Measurements from ENCODE around the gene COMP. TPM values are rescaled to one million over a fixed set of nuclear protein-coding genes. Genes with fewer than 3 reads are reported as not detected.

COMP gene
- total RNA-seq, 1 experiment from 2014 or later: 0.13 TPM

GRCh38 chr19:18788529-18789421, 2.3 kb downstream of the COMP start:
- Mint-ChIP-seq H3K27ac (no peak overlapping the region), H3K9me3 (no peaks in the 10 kb centered on the region), H3K27me3 (ENCODE audit: low read depth) (peaks cover 100% of the 10 kb centered on the region), H3K36me3 (0 out of 2 replicates have a peak, but pooled peaks cover 2% of the 10 kb centered on the region), H3K4me1 (peaks cover 22% of the 10 kb centered on the region), H3K4me3 (peak overlapping the region; percentile 79)
- peak; percentile 40 for DNase-seq (ENCODE audit: low spot score)
- ATAC-seq: no peak
- POLR2A ChIA-PET: no interaction called here
- CTCF ChIA-PET: interaction anchor here (0.8 to 5.1 kb wide), 5 partner anchors 8 to 127 kb away, joined by 3 to 33 read pairs (median 6); no protein-coding TSS in a partner anchor
- TF ChIP-seq FOXK1 (CRISPR knock-in tag; IDR thresholded peaks at IDR 0.05): no peak
- 0 out of 2 replicates have a peak, but pooled peaks have one; percentile 15 for TF ChIP-seq NFYB (CRISPR knock-in tag; conservative IDR thresholded peaks at IDR 0.05; ENCODE audit: low read depth)
- 0 out of 2 replicates have a peak, but pooled peaks have one; percentile 14 for TF ChIP-seq ZBTB43 (CRISPR knock-in tag; IDR thresholded peaks at IDR 0.05)
- no peak for TF ChIP-seq PRDM15 (CRISPR knock-in tag; IDR thresholded peaks at IDR 0.05)
- TF ChIP-seq ELF4 (CRISPR knock-in tag; IDR thresholded peaks at IDR 0.05; ENCODE audit: low read depth): no peak
- TF ChIP-seq JUN (CRISPR knock-in tag; IDR thresholded peaks at IDR 0.05): no peak
- no peak for TF ChIP-seq ZNF263 (CRISPR knock-in tag; IDR thresholded peaks at IDR 0.05; ENCODE audit: low read depth)
- no peak for TF ChIP-seq MAX (CRISPR knock-in tag; IDR thresholded peaks at IDR 0.05)
- no peak for TF ChIP-seq ATF6 (CRISPR knock-in tag; IDR thresholded peaks at IDR 0.05)
- no peak for TF ChIP-seq FOXP4 (CRISPR knock-in tag; IDR thresholded peaks at IDR 0.05)
- TF ChIP-seq ZNF121 (CRISPR knock-in tag; IDR thresholded peaks at IDR 0.05): no peak
- TF ChIP-seq ZNF425 (CRISPR knock-in tag; conservative IDR thresholded peaks at IDR 0.05): no peak
- no peak for TF ChIP-seq AR (CRISPR knock-in tag; IDR thresholded peaks at IDR 0.05)
- no peak for TF ChIP-seq CDX4 (CRISPR knock-in tag; IDR thresholded peaks at IDR 0.05; ENCODE audit: borderline replicate concordance)
- TF ChIP-seq FOXP1 (CRISPR knock-in tag; IDR thresholded peaks at IDR 0.05; ENCODE audit: borderline replicate concordance): peak; percentile 40; the same call in 1 of the 2 replicates
- TF ChIP-seq RELA (CRISPR knock-in tag; IDR thresholded peaks at IDR 0.05; ENCODE audit: borderline replicate concordance): no peak

Measured in WTC11 (cell line).